ENCODE data around the gene PER1.

The PER1 gene

DNA sequence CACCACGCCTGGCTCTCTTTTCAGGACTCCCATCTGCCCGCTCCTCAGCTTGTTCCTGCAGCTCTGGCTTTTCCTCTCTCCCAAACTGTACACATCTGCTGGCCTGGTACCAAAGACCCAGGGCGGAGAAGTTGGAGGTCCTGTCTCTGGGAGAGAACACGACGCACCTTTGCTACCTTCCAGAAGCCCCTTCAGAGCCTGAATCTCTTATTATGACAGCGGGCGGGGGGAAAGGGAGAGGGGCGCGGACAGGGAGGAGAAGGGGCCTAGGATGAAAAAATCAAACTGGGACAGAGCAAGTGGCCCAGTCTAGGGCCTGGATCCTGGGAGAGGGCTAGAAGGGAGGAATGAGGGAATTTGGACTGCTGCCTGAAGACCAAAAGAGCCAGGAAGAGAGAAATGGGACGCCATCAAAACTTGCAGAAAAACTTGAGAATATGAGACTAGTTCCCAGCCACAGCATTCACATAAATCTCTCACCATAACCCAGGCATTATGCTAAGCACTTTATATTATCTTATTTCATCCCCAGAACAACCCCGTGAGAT is 2.5 kb upstream of the PER1 start:
- no peak for DNase-seq (ENCODE audit: low spot score)

DNA sequence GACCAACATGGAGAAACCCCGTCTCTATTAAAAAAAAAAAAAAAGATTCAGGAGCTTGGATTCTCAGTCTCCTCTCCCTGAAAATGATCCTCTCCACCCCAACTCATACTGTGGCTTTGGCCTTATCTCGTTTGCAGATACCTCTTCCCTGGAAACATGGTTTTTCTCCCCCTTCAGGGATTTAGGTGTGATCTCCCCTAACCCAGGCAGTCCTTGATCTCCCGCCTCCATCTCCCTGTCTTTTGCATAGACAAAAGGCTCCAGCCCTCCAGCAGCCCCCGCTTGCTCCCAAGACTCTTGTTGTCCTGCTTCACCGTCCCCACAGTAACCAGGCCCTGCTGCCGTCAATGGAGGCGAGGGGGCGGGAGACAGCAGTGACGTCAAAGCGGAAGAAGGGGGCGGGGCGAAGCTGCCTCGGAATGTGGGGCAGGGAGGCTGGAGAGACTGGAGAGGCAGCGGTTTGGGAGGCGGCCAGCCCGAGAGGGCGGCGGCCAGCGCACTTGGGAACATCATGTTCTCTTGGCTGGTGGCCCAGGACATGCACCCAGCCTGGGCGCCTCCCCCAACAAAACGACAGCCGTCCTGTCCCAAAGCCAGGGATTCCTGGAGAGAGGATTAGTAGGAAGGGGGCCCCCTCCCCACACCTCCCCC is 1.9 kb upstream of the PER1 start:
- DNase-seq (ENCODE audit: low spot score): peak; percentile 95

DNA sequence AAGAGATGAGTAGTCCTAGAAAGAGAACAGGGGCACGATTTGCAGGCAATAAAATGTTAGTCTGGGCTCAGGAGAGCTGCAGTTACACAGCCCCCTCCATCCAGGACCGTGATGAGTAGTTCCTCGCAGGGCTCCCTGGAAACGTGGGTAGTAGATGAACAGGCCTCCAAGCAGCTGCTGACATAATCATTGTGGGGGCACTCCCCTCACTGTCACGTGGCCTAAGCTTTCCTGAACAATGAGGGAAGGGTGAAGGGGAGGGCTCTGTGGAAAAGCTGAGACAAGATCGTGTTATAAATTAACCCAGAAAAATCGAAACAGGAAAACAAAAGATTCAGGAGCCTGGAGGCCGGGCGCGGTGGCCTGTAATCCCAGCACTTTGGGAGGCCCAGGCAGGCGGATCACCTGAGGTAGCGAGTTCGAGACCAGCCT is 1.3 kb upstream of the PER1 start:
- peak; percentile 88 for DNase-seq (ENCODE audit: low spot score)

DNA sequence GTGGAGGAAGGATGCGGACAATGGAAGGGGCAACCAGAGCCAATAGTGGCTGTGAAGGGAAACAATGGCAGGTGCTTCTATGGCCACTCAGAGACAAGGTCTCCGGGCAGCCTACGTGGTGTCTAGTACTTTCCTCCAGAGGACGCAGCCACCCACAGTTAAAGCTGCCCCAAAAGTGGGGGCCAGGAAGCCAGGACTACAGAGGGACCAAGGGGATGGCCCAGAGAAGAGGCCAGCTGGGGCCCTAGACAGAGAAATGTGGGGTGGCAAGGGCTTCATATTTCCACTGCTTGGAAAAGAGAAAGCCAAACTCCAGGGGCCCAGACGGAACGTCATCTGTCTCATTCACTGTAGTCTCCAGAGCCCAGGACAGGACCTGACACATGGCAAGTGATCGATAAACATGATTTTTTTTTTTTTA is 837 bp upstream of the PER1 start:
- no peak for DNase-seq (ENCODE audit: low spot score)

DNA sequence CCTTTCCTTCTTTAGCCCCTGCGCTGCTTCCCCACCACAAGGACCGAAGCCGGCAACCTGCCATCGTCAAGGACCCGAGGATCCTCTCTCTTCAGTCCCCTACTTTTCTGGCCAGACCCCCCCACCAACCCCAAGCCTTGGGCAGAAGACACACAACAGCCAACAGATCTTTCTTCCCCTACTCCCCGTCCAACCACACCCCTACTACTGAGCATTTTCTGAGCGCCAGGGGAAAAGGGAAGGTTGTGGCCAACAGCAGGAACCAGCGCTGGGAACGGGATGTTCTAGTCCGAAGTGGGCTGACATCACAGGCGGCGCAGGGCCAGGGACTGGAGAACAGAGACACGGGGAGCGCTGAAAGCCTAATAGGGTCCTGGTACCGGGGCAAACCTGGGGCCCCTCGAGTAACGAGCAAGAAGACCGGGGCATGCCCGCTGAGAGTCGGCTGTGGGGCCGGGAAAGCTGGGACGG is 528 bp downstream of the PER1 start:
- DNase-seq (ENCODE audit: low spot score): no peak

DNA sequence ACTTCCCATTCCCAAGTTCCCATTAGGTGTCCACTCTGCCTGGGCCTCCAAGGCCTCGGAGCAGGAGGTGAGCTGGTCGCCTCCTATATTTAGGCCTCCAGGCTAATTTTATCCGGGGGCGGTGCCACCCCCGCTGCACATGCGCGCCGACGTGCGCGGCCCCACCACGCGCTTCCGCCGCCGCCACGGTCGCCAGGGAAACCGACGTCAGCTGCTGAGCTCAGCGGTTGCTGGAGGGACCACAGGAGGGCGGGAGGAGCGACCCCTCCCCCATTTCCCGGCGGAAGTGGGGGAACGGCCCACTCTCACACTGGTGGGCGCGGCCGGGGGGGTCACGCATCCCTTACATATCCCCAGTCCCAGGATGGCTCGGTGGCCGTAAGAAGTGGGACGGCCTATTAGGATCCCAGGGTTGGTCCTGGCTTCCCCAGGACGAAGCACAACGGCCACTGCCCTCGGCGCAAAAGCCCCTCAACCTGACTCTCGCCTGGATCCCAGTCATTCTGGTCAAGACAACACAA is 1.0 kb downstream of the PER1 start:
- DNase-seq (ENCODE audit: low spot score): peak; percentile 85

DNA sequence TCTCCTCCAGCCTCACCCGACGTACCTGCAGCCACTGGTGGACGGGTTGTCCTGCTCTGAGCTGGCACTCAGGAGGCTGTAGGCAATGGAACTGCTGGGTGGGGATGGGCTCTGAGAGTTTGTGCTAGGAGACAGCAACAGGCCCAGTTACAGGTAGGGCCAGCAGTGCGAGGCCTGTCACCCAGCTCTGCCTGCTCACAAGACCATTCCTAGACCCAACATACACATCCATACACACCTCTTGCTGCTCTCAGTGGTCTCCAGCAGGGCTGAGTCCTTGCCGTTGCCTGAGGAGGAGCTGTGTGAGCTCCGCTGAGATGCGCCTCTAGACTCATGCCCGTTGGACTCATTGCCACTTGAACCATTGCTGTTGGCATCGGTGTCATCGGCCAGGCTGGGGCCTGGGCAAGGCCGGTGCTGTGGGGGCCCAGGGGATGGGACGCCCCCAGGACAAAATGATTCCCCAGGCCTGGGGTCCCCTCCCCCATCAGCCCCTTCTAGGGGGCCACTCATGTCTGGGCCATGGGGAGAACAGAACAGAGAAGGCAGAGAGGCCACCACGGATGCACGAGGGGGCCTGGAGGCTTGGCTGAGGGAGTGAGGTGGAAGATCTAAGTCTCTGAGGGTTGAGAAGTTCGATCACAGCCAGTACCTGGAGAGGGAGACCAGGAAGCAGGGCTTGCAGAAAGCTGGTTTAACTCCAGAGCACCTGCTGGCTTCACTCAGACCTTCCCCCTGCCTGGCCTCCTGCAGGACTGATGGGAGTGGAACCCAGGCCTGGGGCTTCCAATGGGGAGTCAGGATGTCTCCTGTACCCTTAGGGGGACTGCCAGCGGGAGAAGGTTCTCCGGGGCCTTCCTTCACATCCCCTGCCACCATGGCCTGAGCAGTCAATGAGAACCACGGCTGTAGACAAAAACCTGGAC is 1.7 kb downstream of the PER1 start:
- DNase-seq (ENCODE audit: low spot score): no peak

DNA sequence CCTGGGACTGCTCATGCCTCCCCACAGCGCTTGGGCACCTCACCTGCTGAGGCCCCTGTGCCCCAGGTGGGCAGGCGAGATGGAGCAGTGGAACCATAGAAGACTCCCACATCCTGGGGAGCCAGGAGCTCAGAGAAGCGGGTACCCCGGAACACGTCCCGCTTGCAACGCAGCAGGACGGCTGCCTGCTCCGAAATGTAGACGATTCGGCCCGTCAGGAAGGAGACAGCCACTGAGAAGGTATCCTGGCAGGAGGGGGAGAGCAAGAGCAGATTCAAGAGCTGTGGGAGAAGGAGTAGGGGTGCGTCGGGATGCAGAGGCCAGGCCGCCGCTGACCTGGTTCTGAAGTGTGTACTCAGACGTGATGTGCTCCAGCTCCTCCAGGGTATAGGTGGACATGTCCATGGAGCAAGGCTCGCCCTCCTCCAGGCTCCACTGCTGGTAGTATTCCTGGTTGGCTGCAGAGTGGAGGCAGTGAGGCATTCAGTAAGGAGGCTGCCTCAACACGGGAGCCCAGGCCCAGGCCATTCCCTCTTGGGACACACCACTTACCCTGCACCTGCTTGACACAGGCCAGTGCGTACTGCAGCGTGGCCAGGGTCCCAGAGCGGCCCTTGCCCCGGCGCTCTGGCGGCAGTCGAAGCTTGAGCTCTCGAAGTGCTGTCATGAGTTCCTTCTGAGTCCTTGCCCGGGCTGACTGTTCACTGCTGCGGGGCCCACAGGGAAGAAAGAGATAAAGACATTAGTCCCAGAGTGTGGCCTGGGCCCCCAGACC is 2.6 kb downstream of the PER1 start:
- DNase-seq (ENCODE audit: low spot score): no peak

DNA sequence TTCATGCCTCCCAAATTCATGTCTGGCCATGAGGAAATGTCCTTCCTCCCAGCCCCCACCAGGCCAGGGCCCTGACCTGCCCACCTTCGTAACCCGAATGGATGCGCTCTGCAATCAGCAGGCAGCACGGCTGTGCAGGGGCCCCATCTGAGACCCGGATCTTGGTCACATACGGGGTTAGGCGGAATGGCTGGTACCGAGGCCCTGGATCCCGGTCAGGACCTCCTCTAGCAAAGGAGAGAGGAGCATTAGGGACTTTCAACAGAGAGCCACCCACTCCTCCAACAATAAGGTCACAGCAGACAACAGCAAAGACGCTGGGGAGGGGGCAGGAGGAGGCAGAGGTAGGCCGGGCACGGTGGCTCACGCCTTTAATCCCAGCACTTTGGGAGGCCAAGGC is 3.6 kb downstream of the PER1 start:
- no peak for DNase-seq (ENCODE audit: low spot score)

DNA sequence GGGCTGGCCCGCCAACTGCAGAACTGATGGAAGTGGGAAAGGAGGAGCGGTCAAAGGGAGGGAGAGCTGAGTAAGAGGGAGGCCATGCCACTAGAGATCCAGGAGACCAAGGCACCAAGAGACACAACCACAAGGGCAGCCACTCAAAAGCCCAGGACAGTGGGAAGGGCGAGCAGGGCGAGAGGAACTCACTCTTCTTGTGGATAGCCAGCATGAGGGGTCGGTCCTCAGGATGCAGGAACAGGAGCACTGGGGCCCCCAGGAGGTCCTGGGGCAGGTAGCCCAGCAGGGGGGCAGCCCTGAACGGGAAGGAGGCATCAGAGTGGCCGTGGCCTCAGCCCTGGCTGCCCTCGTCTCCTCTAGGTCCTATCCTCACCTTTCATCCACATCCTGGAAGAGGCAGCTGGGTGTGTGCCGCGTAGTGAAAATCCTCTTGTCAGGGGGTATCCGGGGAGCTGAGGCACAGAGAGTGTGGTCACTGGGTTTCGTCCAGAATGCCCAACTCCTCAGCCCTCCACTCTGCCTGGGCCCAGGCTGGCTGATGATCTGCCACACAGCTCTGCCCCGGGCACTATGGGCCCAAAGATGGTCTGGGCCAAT is 4.3 kb downstream of the PER1 start:
- no peak for DNase-seq (ENCODE audit: low spot score)

DNA sequence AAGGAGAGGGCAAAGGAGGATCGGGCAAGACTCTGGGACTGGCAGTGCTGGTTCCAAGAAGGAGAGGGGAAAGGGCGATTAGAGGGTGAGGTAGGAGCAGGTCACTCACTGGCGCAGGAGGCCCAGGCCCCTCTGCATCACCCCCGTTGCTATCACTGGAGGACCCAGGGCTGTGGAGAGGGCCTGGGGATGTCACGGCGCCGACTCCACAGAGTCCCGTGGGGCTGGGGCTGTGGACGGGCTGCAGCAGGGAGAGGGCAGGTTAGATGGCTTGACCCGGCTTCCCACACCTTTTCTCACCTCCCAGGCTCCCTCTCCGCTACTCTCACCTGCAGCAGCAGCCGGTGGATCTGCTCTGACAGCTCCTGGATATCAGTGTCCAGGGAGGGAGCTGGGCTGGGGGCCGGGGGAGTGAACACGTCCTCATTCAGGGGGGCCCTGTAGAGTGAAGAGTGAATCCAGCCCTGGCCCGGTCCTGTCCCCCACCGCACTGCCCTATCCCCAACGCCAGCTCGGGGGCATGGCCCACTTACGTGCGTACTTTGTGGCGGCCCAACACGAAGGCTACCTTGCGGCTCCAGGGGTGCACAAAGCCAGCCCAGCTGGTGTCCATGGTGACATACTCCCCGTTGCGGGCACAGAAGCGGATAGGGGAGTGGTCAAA is 4.9 kb downstream of the PER1 start:
- no peak for DNase-seq (ENCODE audit: low spot score)

DNA sequence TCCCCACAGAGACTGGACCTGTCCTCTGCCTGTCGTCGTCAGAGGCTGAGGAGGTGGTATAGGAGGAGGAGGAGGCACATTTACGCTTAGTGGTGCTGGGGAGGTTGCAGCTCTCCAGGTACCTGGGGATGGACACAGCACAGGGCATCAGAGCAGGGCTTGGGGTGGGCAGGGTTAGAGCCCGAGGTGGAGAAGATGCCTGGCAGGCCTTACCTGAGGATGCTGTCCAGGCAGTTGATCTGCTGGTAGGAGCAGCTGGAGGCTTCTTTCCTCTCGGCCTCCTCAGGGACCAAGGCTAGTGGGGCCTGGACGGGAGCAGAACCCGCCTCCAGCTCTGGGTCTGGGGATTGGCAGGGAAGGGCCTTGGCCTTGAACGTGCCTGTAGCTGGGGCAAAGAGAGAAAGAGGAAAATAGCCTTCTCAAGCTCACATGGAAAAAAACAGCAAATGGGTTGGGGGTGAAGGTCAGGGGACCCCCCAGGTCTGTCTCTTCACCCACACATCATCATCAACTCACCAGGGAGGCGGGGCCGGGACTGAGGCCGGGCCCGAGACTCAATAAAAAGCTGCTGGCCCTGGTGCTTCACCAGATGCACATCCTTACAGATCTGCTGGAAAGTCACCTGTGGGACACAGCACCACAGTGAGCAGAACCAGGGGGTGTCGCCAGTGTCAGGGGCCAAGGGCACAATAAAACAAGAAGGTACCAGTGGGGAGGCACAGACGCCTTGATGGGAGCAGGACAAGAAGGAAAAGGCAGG is 5.6 kb downstream of the PER1 start:
- no peak for DNase-seq (ENCODE audit: low spot score)

DNA sequence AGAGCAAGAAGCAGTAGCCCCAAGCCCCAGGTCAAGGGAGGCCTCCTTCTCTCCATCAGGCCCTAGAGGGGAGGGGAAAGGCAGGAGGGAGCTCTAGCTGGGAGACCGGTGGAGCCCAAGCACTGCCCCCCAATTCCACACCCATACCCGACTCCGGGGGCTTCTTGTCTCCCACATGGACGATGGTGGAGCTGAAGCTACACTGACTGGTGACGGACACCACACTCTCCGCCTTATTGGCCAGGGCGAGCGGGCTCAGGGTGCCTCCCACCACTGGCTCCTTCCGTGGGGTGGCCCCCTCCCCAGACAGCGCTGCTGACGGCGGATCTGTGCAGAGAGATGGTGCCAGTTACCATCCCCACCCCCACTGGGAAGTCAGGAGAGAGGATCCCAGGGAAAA is 6.4 kb downstream of the PER1 start:
- no peak for DNase-seq (ENCODE audit: low spot score)

DNA sequence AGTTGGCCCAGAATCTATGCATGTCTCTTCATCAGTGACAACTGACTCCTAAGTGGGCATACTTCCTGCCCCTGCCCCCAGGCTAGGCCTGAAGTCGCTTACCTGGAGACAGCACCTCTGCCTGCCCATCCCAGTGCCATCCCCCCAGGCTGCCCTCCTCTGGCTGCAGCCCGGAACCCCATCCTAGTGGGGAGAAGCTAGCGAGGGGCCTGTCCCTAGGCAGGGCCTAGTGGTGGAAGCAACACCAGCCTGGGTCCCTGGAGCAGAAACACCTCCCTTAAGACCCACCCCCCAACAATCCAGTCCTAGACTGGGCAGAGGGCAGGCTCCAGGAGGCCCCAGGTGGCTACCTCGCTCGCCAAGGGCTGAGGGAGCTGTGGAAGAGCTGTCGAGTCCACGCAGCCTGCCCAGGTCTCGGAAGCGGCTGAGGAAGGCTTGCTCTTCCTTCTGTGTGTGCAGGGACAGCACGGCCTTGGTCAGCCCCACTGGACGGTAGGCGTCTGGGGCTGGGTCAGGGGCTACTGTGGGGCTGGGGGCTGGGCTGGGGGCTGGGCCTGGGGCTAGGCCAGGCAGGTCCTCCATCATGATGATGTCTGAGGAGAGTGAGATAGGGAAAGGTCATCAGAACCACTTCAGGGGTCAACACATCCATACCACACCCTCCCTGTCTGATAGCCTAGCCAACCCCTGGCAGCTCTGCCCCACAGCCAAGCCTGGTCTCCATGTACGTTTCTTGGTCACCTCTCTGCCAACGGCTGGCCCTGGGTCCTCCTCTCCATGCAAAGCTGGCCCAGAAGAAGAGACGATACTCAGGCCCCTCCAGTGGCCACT is 7.6 kb downstream of the PER1 start:
- DNase-seq (ENCODE audit: low spot score): no peak

DNA sequence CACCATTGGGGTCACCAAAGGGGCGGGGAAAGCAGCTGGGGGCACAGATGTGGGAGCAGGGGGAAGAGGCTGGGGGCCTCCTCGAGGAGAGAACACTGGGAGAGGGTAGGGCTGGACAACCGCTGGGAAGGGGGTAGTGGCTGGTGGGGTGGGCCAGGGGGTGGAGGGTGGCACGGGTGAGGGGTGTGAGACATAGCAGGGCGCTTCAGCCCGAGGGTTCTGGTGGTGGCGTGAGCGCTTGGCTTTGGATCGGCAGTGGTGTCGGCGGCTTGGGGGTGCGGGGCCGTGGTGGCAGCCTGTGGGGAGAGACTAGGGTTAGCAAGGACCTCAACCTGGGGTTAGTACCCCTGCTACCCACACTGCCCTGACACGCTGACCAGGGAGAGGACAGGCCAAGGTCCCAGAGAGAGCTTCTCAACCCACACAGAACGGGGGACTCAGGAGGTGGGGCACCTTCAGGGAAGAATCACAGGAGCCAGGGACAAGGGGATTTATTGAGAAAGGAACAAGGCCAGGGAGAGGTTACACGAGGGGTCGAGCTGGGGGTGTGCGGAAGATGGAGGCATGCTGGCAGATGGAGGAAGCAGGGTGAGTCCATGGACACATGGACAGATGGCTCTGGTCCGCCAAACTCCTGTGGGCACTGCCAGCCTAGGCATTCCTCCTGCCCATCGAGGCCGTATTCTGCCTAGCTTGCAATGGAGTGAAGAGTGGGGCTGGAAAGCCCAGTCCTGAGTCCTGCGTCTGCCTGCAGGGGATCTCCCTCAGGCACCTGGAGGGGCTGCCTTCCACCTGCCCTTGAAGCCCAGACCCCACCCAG is 8.4 kb downstream of the PER1 start:
- no peak for DNase-seq (ENCODE audit: low spot score)

DNA sequence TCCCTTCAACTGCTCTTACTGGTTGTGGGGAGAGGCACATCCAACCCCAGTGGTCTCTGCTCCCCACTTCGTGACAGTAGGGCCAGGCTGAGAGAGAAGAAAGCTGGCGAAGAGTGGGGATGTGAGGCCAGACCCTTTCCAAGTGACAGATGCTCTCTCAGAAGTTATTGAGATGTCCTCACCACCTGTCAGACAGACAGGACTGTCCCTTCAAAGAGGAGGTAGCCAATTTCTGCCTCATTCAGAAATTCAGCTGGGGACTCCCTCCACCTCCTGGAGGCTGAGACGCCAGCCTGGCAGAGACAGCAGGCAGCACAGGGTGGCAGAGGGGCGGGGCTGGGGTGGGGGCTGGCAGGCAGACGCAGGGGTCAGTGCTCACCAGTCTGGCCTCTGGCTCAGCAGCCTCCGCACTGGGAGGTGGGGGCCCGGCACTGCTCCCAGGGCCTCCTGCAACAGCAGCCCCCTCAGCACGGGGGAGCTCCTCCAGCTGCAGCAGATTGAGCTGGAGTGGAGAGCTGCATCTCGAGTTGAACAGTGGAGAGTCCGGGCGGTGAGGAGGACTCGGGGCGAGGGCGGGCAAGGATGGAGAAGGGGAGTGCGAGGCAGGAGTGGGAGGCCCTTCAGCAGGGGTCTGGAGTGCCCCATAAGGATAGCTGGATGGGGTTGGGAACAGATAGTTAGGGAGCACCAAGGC is 9.2 kb downstream of the PER1 start:
- no peak for DNase-seq (ENCODE audit: low spot score)

DNA sequence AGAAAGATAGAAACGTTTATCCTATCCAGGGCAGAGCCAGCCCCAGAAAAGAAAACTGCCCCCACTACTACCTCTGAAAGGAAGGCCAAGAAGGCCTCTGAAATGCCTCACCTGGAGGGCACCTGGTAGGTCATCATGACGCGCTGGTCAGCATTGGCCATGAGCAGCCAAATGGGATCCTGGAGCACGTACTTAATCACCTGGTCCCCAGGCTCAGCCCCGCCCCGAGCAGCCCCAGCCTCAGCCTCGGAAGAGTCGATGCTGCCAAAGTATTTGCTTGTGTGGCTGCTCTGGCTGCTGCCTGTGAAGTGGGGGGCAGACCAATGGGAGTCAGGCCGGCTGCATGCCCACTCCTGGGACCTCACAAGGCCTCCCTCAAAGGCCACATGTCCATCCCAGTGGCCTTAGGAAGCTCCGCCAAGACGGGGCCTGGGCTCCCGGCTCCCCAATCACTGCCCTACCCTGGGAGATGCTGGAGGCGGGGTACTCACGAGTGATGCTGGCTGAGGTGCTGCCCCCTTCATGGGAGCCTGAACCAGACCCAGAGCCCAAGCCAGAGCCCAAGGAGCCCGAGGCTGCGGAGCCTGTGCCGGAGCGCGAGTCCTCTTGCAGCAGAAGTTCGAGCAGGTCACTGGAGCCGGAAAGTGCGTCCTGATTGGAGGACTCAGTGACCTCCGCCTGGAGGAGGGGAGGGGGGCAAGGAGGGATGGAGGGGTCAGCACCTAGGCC is 9.9 kb downstream of the PER1 start:
- DNase-seq (ENCODE audit: low spot score): no peak

Data from putamen (tissue), 1 donor.